HEK293 (cell line): ENCODE results near the gene LRRC27.

ENCODE experiments used
- CTCF ChIA-PET: fragments of 350-600 bp; formaldehyde crosslinking; extraction: SDS; loops from one replicate; lab custom pipeline; 2021; ENCODE audit warnings: antibody characterized with exemption; lab: Yijun Ruan, JAX
- POLR2A ChIA-PET: fragments of 300-600 bp; formaldehyde crosslinking; extraction: SDS; loops from one replicate; lab custom pipeline; 2020; ENCODE audit warnings: antibody characterized with exemption, inconsistent platforms; lab: Yijun Ruan, JAX
- H3K27ac ChIP-seq: fragments of 200-500 bp; sonication (Bioruptor generic); 2 replicates; pipeline ENCODE4 v1.5.1; 2014; ENCODE audit warnings: low read depth, low read length, control low read depth, inconsistent platforms; ENCODE audit errors: extremely low read depth
- H3K36me3 ChIP-seq, 2 experiments: fragments of 200-500 bp in 1 of 2; sonication (Bioruptor generic) in 1 of 2; 1 replicate in 1 of 2; 2 replicates in 1 of 2; pipeline ENCODE4 v1.5.1; 2014 to 2017; ENCODE audit warnings: inconsistent platforms in 2 of 2, low read length in 2 of 2; ENCODE audit not compliant: control insufficient read depth in 2 of 2, insufficient read depth in 1 of 2
- H3K4me1 ChIP-seq: fragments of 200-500 bp; sonication (Bioruptor generic); 2 replicates; pipeline ENCODE4 v1.5.1; 2014; ENCODE audit warnings: mild to moderate bottlenecking, low read length, inconsistent platforms; ENCODE audit not compliant: control insufficient read depth, insufficient read depth
- H3K4me3 ChIP-seq: 2 replicates; pipeline ENCODE4 v1.5.1; 2011; ENCODE audit warnings: low read depth, mild to moderate bottlenecking, control low read depth, low read length, moderate library complexity
- H3K9me3 ChIP-seq: fragments of 200-500 bp; sonication (Bioruptor generic); 2 replicates; pipeline ENCODE4 v1.5.1; 2014; ENCODE audit warnings: low read depth, low read length, inconsistent platforms; ENCODE audit not compliant: control insufficient read depth, insufficient read depth
- CTCF ChIP-seq: fragments of 450-650 bp; formaldehyde crosslinking; IDR thresholded peaks from 2 replicates; pipeline ENCODE4 v1.5.1; 2016; ENCODE audit warnings: missing biosample characterization, missing genetic modification characterization
- EGR2 ChIP-seq: fragments of 450-650 bp; formaldehyde crosslinking; IDR thresholded peaks from 2 replicates; pipeline ENCODE4 v1.5.1; 2016; ENCODE audit warnings: low read depth, missing biosample characterization, missing genetic modification characterization
- PRDM2 ChIP-seq: fragments of 450-650 bp; formaldehyde crosslinking; IDR thresholded peaks from 2 replicates; pipeline ENCODE4 v1.5.1; 2016; ENCODE audit warnings: missing biosample characterization, missing genetic modification characterization, borderline replicate concordance
- ZBTB26 ChIP-seq: fragments of 450-650 bp; formaldehyde crosslinking; optimal IDR thresholded peaks from 2 replicates; pipeline ENCODE3; 2016; ENCODE audit warnings: missing biosample characterization, mild to moderate bottlenecking, missing genetic modification characterization
- ZFHX2 ChIP-seq: fragments of 450-650 bp; formaldehyde crosslinking; conservative IDR thresholded peaks from 2 replicates; pipeline ENCODE4 v1.5.1; 2016; ENCODE audit warnings: missing biosample characterization, missing genetic modification characterization
- ZNF2 ChIP-seq: fragments of 450-650 bp; formaldehyde crosslinking; IDR thresholded peaks from 2 replicates; pipeline ENCODE4 v1.5.1; 2016; ENCODE audit warnings: missing biosample characterization, missing genetic modification characterization
- ZNF501 ChIP-seq: fragments of 450-650 bp; formaldehyde crosslinking; IDR thresholded peaks from 2 replicates; pipeline ENCODE4 v1.5.1; 2016; ENCODE audit warnings: missing biosample characterization, missing genetic modification characterization
- ZNF623 ChIP-seq: fragments of 450-650 bp; formaldehyde crosslinking; IDR thresholded peaks from 2 replicates; pipeline ENCODE4 v1.5.1; 2016; ENCODE audit warnings: missing biosample characterization, missing genetic modification characterization
- ZNF777 ChIP-seq: fragments of 450-650 bp; formaldehyde crosslinking; IDR thresholded peaks from 2 replicates; pipeline ENCODE4 v1.5.1; 2017; ENCODE audit warnings: missing biosample characterization, missing genetic modification characterization, borderline replicate concordance

Gene LRRC27

GRCh38 chr10:132299371-132300336 is 32.3 kb upstream of the LRRC27 start:
- POLR2A ChIA-PET, result interaction anchor here (1.1 kb wide), 1 partner anchor 8 kb away, joined by 3 read pairs; the partner anchor contains the start of gene STK32C
- Histone ChIP-seq H3K4me1 (no peaks in the 10 kb centered on the region), H3K4me3 (no peak overlapping the region), H3K9me3 (no peaks in the 10 kb centered on the region), H3K36me3 (no peaks in the 10 kb centered on the region), H3K27ac (no peak overlapping the region)
- CTCF ChIA-PET, result no interaction called here
- TF ChIP-seq ZNF501 (tag by site-specific recombination) (no peak), ZNF777 (no peak), ZNF623 (tag by site-specific recombination) (no peak)

GRCh38 chr10:132300582-132300981 is 31.4 kb upstream of the LRRC27 start:
- Histone ChIP-seq H3K4me1 (no peaks in the 10 kb centered on the region), H3K36me3 (no peaks in the 10 kb centered on the region), H3K4me3 (no peak overlapping the region), H3K9me3 (no peaks in the 10 kb centered on the region), H3K27ac (no peak overlapping the region)
- CTCF ChIA-PET, result interaction anchor here (0.6 to 1.2 kb wide), 2 partner anchors 36 to 77 kb away, joined by 3 read pairs; no protein-coding TSS in a partner anchor
- POLR2A ChIA-PET, result no interaction called here
- 0 out of 2 replicates have a peak, but pooled peaks have one; percentile 17 for TF ChIP-seq ZFHX2 (tag by site-specific recombination)
- no peak for TF ChIP-seq ZNF2 (tag by site-specific recombination)
- 0 out of 2 replicates have a peak, but pooled peaks have one; percentile 44 for TF ChIP-seq EGR2 (tag by site-specific recombination)
- TF ChIP-seq PRDM2 (tag by site-specific recombination), result no peak
- TF ChIP-seq CTCF (tag by site-specific recombination), result no peak
- no peak for TF ChIP-seq ZBTB26 (tag by site-specific recombination)
